ENCODE results near the gene KAT14.

DNA sequence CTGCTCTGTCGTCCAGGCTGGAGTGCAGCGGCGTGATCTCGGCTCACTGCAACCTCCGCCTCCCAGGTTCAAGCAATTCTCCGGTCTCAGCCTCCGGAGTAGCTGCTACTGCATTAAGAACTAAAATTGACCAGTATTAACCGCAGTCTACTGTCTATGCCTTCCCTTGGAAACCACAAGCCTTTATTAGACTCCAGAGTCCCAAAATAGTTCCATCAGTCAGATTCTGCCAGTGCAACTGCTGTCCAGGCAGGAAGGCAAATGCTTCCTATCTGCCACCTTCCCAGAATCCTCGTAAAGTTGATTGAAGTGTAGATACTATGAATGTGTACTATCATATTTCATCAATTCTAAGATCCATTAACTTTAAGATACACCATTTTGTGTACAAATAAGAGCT is 16.7 kb downstream of the KAT14 start:
- TF ChIP-seq CTCF (IDR thresholded peaks at IDR 0.05) (no peak), POLR2A (IDR thresholded peaks at IDR 0.05) (no peak)

Data from adrenal gland (tissue), 5 donors.